ENCODE measurements around the gene WDR74. TPM values are rescaled to one million over a fixed set of nuclear protein-coding genes. Genes with fewer than 3 reads are reported as not detected.

The WDR74 gene
- total RNA-seq, 1 experiment from 2014 or later: 222 TPM

- TF ChIP-seq EZH2phosphoT487 (IDR thresholded peaks at IDR 0.05; ENCODE audit: borderline replicate concordance, low read length) (no peak), CTCF (conservative IDR thresholded peaks at IDR 0.05; ENCODE audit: low read depth, low read length) (no peak), EZH2 (IDR thresholded peaks at IDR 0.05; ENCODE audit: low read length, unreplicated experiment) (no peak)
- peaks cover 56% of the 10 kb centered on the region for H3F3A ChIP-seq (ENCODE audit: low read length, unreplicated experiment)
- POLR2A ChIA-PET (ENCODE audit: unreplicated experiment): interaction anchor here (1.6 kb wide), 1 partner anchor 10 kb away, joined by 6 read pairs; no protein-coding TSS in a partner anchor
- H3K27ac ChIP-seq (ENCODE audit: low read length): no peak overlapping the region
- intact Hi-C loops (cut with micrococcal nuclease): no loop called here
- BruUV-seq (replicated peaks): no TSS peak
- H3K79me2 ChIP-seq (ENCODE audit: low read length): peaks cover 41% of the 10 kb centered on the region
- CTCF ChIA-PET: no interaction called here
- peaks cover 41% of the 10 kb centered on the region for H3K36me3 ChIP-seq (ENCODE audit: low read depth, low read length)
- peaks cover 18% of the 10 kb centered on the region for H3K4me1 ChIP-seq (ENCODE audit: insufficient read depth, low read length)
- no peak overlapping the region for H3K4me3 ChIP-seq (ENCODE audit: low read length)
- H3K9me3 ChIP-seq (ENCODE audit: low read length): no peaks in the 10 kb centered on the region
- H3K9ac ChIP-seq (ENCODE audit: low read length): no peak overlapping the region
- no peak overlapping the region for H3K4me2 ChIP-seq (ENCODE audit: low read length)
- H3K27me3 ChIP-seq (ENCODE audit: low read length): no peaks in the 10 kb centered on the region
- H4K20me1 ChIP-seq (ENCODE audit: low read length): peaks cover 43% of the 10 kb centered on the region
- no peak overlapping the region for H2AFZ ChIP-seq (ENCODE audit: low read length)
- ATAC-seq (peak; percentile 5; the same call in 1 of the 2 replicates), DNase-seq (peak; percentile 48)
- H3K9me2 ChIP-seq (replicated peaks; ENCODE audit: low read length): no peaks in the 10 kb centered on the region
Observed at GRCh38 chr11:62850911-62851806, 11.8 kb upstream of the WDR74 start.

- Histone ChIP-seq H3K79me2 (ENCODE audit: low read length) (peaks cover 10% of the 10 kb centered on the region), H3K9me2 (replicated peaks; ENCODE audit: low read length) (no peaks in the 10 kb centered on the region), H3K9me3 (ENCODE audit: low read length) (no peaks in the 10 kb centered on the region), H3K36me3 (ENCODE audit: low read depth, low read length) (peaks cover 14% of the 10 kb centered on the region), H3K4me3 (ENCODE audit: low read length) (no peak overlapping the region), H4K20me1 (ENCODE audit: low read length) (peaks cover 16% of the 10 kb centered on the region), H2AFZ (ENCODE audit: low read length) (no peak overlapping the region), H3K4me2 (ENCODE audit: low read length) (no peak overlapping the region), H3K27me3 (ENCODE audit: low read length) (no peaks in the 10 kb centered on the region), H3K4me1 (ENCODE audit: insufficient read depth, low read length) (peaks cover 4% of the 10 kb centered on the region), H3K27ac (ENCODE audit: low read length) (no peak overlapping the region), H3K9ac (ENCODE audit: low read length) (no peak overlapping the region), H3F3A (ENCODE audit: low read length, unreplicated experiment) (peaks cover 29% of the 10 kb centered on the region)
- no TSS peak for BruUV-seq (replicated peaks)
- intact Hi-C loops (cut with micrococcal nuclease): no loop called here
- TF ChIP-seq EZH2phosphoT487 (IDR thresholded peaks at IDR 0.05; ENCODE audit: borderline replicate concordance, low read length): no peak
- no peak for TF ChIP-seq EZH2 (IDR thresholded peaks at IDR 0.05; ENCODE audit: low read length, unreplicated experiment)
- no peak for TF ChIP-seq CTCF (conservative IDR thresholded peaks at IDR 0.05; ENCODE audit: low read depth, low read length)
- CTCF ChIA-PET: no interaction called here
- POLR2A ChIA-PET (ENCODE audit: unreplicated experiment): no interaction called here
- DNase-seq (no peak), ATAC-seq (no peak)
Observed at GRCh38 chr11:62847767-62848314, 8.5 kb upstream of the WDR74 start.

- peaks cover 12% of the 10 kb centered on the region for H3F3A ChIP-seq (ENCODE audit: low read length, unreplicated experiment)
- no TSS peak for BruUV-seq (replicated peaks)
- ChIA-PET POLR2A (ENCODE audit: unreplicated experiment) (interaction anchor here (0.7 kb wide), 1 partner anchor 16 kb away, joined by 6 read pairs; no protein-coding TSS in a partner anchor), CTCF (no interaction called here)
- ATAC-seq (no peak), DNase-seq (no peak)
- H3K4me1 ChIP-seq (ENCODE audit: insufficient read depth, low read length): peaks cover 6% of the 10 kb centered on the region
- H3K9me2 ChIP-seq (replicated peaks; ENCODE audit: low read length): no peaks in the 10 kb centered on the region
- H3K36me3 ChIP-seq (ENCODE audit: low read depth, low read length): no peaks in the 10 kb centered on the region
- H2AFZ ChIP-seq (ENCODE audit: low read length): no peak overlapping the region
- no peak overlapping the region for H3K4me3 ChIP-seq (ENCODE audit: low read length)
- intact Hi-C loops (cut with micrococcal nuclease): no loop called here
- no peaks in the 10 kb centered on the region for H3K27me3 ChIP-seq (ENCODE audit: low read length)
- no peak overlapping the region for H3K4me2 ChIP-seq (ENCODE audit: low read length)
- no peaks in the 10 kb centered on the region for H3K79me2 ChIP-seq (ENCODE audit: low read length)
- H3K9ac ChIP-seq (ENCODE audit: low read length): no peak overlapping the region
- no peaks in the 10 kb centered on the region for H4K20me1 ChIP-seq (ENCODE audit: low read length)
- TF ChIP-seq EZH2phosphoT487 (IDR thresholded peaks at IDR 0.05; ENCODE audit: borderline replicate concordance, low read length): no peak
- TF ChIP-seq CTCF (conservative IDR thresholded peaks at IDR 0.05; ENCODE audit: low read depth, low read length): no peak
- TF ChIP-seq EZH2 (IDR thresholded peaks at IDR 0.05; ENCODE audit: low read length, unreplicated experiment): no peak
- no peaks in the 10 kb centered on the region for H3K9me3 ChIP-seq (ENCODE audit: low read length)
- no peak overlapping the region for H3K27ac ChIP-seq (ENCODE audit: low read length)
Observed at GRCh38 chr11:62846177-62846576, 6.8 kb upstream of the WDR74 start.

All from PC-3 (cell line).